Nephron (organoid): ENCODE results near the gene CCN5.
A peak's percentile ranks its signal among the peaks of the same experiment; 100 is the strongest.
"Not testable (repeated sequence)": the region's sequence is repeated elsewhere in the genome, so short reads cannot be mapped to it uniquely, and the experiment has no call there.

Experiments
- H3K27ac Mint-ChIP-seq, 3 experiments: 2 replicates each; pipeline ENCODE4 v1.8.0; 2020; ENCODE audit warnings: mixed read lengths in 3 of 3, mild to moderate bottlenecking in 2 of 3, moderate library complexity in 1 of 3
- H3K27me3 Mint-ChIP-seq: 2 replicates; pipeline ENCODE4 v1.8.0; 2021; ENCODE audit warnings: low read depth, mild to moderate bottlenecking, moderate library complexity, mixed read lengths
- H3K36me3 Mint-ChIP-seq: 2 replicates; pipeline ENCODE4 v1.8.0; 2020; ENCODE audit warnings: low read depth, mixed read lengths
- H3K4me1 Mint-ChIP-seq: 2 replicates; pipeline ENCODE4 v1.8.0; 2020; ENCODE audit warnings: mixed read lengths
- H3K4me3 Mint-ChIP-seq, 3 experiments: 2 replicates each; pipeline ENCODE4 v1.8.0; 2020; ENCODE audit warnings: mild to moderate bottlenecking in 3 of 3, mixed read lengths in 3 of 3, moderate library complexity in 2 of 3
- H3K9me3 Mint-ChIP-seq: 2 replicates; pipeline ENCODE4 v1.8.0; 2020; ENCODE audit warnings: mixed read lengths
- TF ChIP-seq, protein P1 (sequence below), 3 experiments: fragments of 200-600 bp; sonication (generic); IDR thresholded peaks; one replicate each; pipeline ENCODE4 v1.5.0; 2021; ENCODE audit warnings: antibody characterized with exemption in 3 of 3; ENCODE audit not compliant: unreplicated experiment in 3 of 3

Gene CCN5, protein sequence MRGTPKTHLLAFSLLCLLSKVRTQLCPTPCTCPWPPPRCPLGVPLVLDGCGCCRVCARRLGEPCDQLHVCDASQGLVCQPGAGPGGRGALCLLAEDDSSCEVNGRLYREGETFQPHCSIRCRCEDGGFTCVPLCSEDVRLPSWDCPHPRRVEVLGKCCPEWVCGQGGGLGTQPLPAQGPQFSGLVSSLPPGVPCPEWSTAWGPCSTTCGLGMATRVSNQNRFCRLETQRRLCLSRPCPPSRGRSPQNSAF

DNA sequence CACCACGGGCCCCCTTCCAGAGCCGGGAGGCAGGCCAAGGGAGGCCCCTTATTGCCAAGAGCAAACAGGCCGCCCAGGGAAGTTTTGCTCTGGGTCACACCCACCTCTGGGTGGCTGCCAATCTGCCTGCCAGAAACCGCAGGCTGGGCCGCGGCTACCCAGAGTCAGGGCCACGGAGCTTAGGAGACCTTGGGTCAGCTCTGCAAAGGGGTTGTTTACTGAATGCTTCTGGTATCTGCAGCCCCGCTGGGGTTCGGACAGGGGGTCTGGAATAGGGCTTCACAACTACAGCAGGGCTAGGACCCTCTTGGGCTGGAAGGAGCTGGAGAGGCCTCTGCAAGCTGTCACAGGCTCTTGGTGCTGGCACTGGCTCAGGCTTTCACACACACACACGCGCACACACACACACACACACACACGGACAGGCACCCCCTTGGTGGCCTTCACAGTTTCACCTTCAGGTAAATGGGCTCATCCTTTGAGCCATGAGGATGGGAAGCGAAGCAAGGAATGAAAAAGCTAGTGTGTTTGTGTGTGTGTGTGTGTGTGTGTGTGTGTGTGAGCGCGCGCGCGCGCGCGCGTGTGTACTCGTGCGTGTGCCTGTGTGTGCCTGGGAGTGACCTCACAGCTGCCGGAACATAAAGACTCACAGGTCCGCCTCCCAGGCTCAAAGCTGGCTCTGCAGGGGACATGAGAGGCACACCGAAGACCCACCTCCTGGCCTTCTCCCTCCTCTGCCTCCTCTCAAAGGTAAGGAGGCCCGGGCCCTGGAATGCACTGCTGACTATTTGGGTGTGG, at the start of gene CCN5:
Gene CCN5, plus strand, starts transcription at position 669 of the 798 bp plus-strand sequence. Its CDS starts 22 bp downstream, at position 691.
- no peaks in the 10 kb centered on the region for H3K9me3 Mint-ChIP-seq
- no peaks in the 10 kb centered on the region for H3K4me1 Mint-ChIP-seq
- H3K4me3 Mint-ChIP-seq: no peak within 1 kb of the TSS
- no peak within 1 kb of the TSS for H3K27ac Mint-ChIP-seq
- TF ChIP-seq, protein P1, sequence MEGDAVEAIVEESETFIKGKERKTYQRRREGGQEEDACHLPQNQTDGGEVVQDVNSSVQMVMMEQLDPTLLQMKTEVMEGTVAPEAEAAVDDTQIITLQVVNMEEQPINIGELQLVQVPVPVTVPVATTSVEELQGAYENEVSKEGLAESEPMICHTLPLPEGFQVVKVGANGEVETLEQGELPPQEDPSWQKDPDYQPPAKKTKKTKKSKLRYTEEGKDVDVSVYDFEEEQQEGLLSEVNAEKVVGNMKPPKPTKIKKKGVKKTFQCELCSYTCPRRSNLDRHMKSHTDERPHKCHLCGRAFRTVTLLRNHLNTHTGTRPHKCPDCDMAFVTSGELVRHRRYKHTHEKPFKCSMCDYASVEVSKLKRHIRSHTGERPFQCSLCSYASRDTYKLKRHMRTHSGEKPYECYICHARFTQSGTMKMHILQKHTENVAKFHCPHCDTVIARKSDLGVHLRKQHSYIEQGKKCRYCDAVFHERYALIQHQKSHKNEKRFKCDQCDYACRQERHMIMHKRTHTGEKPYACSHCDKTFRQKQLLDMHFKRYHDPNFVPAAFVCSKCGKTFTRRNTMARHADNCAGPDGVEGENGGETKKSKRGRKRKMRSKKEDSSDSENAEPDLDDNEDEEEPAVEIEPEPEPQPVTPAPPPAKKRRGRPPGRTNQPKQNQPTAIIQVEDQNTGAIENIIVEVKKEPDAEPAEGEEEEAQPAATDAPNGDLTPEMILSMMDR (IDR thresholded peaks at IDR 0.05; ENCODE audit: unreplicated experiment in 3 of 3): no peak
- no peaks in the 10 kb centered on the region for H3K36me3 Mint-ChIP-seq
- H3K27me3 Mint-ChIP-seq: peaks cover 11% of the 10 kb centered on the region

DNA sequence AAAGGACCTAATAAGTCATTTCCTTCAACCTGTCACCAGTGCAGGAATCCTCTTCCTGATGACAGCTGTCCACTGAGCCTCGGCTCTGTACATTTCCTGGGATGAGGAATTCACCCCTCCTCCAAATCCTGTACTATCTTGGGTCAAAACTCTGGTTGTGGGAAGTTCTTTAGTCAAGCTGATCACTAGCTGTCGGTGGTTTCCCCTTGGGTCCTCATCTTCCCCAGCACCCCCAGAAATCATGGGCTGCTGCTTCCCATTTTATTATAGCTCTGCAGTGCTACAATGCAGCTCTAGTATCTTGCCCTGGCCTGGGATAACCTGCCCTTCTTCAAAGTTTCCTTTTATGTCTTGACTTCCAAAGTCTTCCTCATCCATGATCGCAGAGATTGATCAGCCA, 49.1 kb upstream of the CCN5 start:
- no peak overlapping the region for H3K27ac Mint-ChIP-seq
- peaks cover 7% of the 10 kb centered on the region for H3K27me3 Mint-ChIP-seq
- no peaks in the 10 kb centered on the region for H3K36me3 Mint-ChIP-seq
- H3K9me3 Mint-ChIP-seq: no peaks in the 10 kb centered on the region
- H3K4me3 Mint-ChIP-seq: no peak overlapping the region
- H3K4me1 Mint-ChIP-seq: no peaks in the 10 kb centered on the region
- TF ChIP-seq, protein P1 (IDR thresholded peaks at IDR 0.05; ENCODE audit: unreplicated experiment in 3 of 3): no peak

DNA sequence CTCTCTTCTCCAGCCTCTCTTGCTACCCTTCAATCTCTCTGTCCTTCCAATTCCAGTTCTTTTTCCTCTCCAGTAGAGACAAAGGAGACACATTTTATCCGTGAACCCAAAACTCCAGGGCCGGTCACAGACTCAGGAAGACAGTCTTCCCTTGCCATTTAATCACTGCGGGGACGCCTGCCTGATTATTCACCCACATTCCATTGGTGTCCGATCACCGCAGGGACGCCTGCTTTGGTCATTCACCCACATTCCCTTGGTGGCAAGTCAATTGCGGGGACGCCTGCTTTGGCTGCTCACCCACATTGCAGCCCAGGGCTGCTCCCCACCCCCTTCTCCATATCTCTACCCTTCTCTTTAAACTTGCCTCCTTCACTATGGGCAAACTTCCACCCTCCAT, 44.3 kb upstream of the CCN5 start:
- H3K27ac Mint-ChIP-seq: not testable (repeated sequence)

DNA sequence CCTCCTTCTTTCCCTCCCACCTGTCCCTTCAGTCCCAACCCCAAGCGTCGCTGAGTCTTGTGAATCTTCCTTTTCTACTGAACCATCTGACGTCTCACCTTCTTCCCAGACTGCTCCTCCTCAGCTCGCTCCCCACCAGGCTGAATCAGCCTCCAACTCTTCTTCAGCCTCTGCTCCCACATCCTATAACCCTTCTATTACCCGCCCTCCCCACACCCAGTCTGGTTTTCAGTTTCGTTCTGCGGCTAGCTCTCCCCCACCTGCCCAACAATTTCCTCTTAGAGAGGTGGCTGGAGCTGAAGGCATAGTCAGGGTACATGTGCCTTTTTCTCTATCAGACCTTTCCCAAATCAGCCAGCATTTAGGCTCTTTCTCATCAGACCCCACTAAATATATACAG, 43.6 kb upstream of the CCN5 start:
- H3K27me3 Mint-ChIP-seq, H3K36me3 Mint-ChIP-seq, H3K4me3 Mint-ChIP-seq, H3K9me3 Mint-ChIP-seq, H3K4me1 Mint-ChIP-seq, H3K27ac Mint-ChIP-seq: not testable (repeated sequence)

More for the DNA sequence above, 44.3 kb upstream of the CCN5 start:
- H3K27me3 Mint-ChIP-seq, H3K4me1 Mint-ChIP-seq, H3K4me3 Mint-ChIP-seq, H3K9me3 Mint-ChIP-seq, H3K36me3 Mint-ChIP-seq: not testable (repeated sequence)

DNA sequence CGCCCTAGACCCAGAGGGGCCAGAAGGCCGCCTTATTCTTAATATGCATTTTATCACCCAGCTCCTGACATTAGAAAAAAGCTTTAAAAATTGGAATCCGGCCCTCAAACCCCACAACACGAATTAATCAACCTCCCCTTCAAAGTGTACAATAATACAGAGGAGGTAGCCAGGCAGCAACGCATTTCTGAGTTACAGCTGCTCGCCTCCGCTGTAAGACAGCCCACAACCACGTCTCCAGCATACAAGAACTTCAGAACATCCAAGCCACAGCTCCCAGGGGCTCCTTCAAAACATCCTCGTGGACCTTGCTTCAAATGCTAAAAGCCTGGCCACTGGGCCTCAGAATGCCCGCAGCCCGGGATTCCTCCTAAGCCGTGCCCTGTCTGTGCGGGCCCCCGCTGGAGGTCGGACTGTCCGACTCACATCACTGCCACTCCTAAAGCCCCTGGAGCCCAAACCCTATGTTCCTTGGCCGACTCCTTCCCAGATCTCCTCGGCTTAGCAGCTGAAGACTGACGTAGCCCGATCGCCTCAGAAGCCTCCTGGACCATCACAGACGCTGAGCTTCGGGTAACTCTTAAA, 42.8 kb upstream of the CCN5 start:
- H3K27ac Mint-ChIP-seq, H3K36me3 Mint-ChIP-seq, H3K4me1 Mint-ChIP-seq: not testable (repeated sequence)

GRCh38 chr20:44678242-44678641, 36.9 kb upstream of the CCN5 start:
- Mint-ChIP-seq H3K9me3 (no peaks in the 10 kb centered on the region), H3K4me3 (no peak overlapping the region), H3K27me3 (peaks cover 5% of the 10 kb centered on the region), H3K4me1 (peaks cover 8% of the 10 kb centered on the region), H3K27ac (no peak overlapping the region), H3K36me3 (no peaks in the 10 kb centered on the region)
- TF ChIP-seq, protein P1 (IDR thresholded peaks at IDR 0.05; ENCODE audit: unreplicated experiment in 3 of 3): no peak

More for the DNA sequence above, 42.8 kb upstream of the CCN5 start:
- not testable (repeated sequence) for H3K4me3 Mint-ChIP-seq, H3K27me3 Mint-ChIP-seq, H3K9me3 Mint-ChIP-seq

GRCh38 chr20:44678990-44679611, 36.1 kb upstream of the CCN5 start:
- Mint-ChIP-seq H3K36me3 (no peaks in the 10 kb centered on the region), H3K9me3 (no peaks in the 10 kb centered on the region), H3K4me1 (peaks cover 8% of the 10 kb centered on the region), H3K27ac (peak overlapping the region in 1 of 3 experiments; percentile 49), H3K4me3 (no peak overlapping the region), H3K27me3 (peaks cover 5% of the 10 kb centered on the region)
- TF ChIP-seq, protein P1 (IDR thresholded peaks at IDR 0.05; ENCODE audit: unreplicated experiment in 3 of 3): no peak
